IPS-20b (cell line): ENCODE results near the gene IKBKG.
A peak's percentile ranks its signal among the peaks of the same experiment; 100 is the strongest.
"Not testable (repeated sequence)": the region's sequence is repeated elsewhere in the genome, so short reads cannot be mapped to it uniquely, and the experiment has no call there.

ENCODE experiments used
- H3K27ac ChIP-seq: one replicate; pipeline ENCODE4 v1.5.1; 2013; ENCODE audit warnings: low read length
- H3K27me3 ChIP-seq: 2 replicates; pipeline ENCODE4 v1.6.1; 2013; ENCODE audit warnings: mild to moderate bottlenecking, low read length, inconsistent platforms; ENCODE audit not compliant: insufficient read depth
- H3K36me3 ChIP-seq: 2 replicates; pipeline ENCODE4 v1.6.1; 2013; ENCODE audit warnings: low read depth, mild to moderate bottlenecking, inconsistent platforms, low read length, moderate library complexity; ENCODE audit not compliant: insufficient read depth
- H3K4me1 ChIP-seq: 2 replicates; pipeline ENCODE4 v1.6.1; 2013; ENCODE audit warnings: mild to moderate bottlenecking, control low read depth, inconsistent platforms, low read length, moderate library complexity; ENCODE audit not compliant: insufficient read depth
- H3K4me3 ChIP-seq: 2 replicates; pipeline ENCODE4 v1.5.1; 2013; ENCODE audit warnings: mild to moderate bottlenecking, low read length, inconsistent platforms
- H3K9ac ChIP-seq: 2 replicates; pipeline ENCODE4 v1.6.1; 2013; ENCODE audit warnings: low read depth, mild to moderate bottlenecking, inconsistent platforms, low read length, moderate library complexity
- H3K9me3 ChIP-seq: 2 replicates; pipeline ENCODE4 v1.6.1; 2013; ENCODE audit warnings: mild to moderate bottlenecking, low read depth, low read length, inconsistent platforms; ENCODE audit not compliant: insufficient read depth

IKBKG gene

DNA sequence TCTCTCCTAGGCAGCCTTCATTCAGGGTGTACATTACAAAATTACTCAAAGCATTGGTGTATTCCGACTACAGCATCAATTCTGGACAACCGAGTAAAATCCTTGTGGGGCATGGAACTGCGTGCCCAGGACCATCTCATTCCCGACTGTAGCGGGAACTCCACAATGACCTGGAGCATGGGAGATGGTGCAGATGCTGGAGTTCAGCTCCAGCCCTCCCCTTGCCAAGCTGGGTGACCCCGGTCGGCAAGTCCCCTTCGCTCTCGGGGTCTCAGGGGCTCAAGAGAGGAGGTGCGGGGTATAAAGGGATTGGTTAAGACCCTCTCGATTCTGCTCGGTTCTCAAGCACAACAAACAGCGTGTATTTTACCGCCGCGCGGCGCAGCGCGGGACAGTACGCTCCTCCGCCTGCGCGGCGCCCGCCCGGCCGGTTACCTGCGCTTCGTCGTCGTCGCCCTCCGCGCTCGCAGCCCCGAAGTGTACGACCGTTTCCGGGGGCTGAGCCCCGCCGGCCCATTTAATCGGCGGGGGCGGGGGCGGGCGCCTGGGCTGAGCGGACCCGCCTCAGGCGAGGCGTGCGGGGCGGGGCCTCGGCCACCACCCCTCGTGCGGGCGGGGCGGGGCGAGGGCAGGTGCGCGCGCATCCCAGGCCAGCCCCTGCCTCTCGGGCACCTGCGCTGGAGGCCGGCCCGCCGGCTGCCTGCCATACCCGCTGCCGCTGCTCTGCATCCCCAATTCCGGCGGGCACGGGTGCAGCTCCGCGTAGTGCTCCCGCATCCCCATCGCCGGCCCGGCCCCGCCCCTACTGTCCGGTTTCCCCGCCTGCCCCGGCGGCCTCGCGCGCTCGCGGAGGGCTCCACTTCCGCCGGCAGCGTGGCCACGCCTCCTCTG lies 821 bp upstream of the IKBKG start, which contains the start of gene G6PD:
Gene G6PD, minus strand, starts transcription at position 493 of the 891 bp plus-strand sequence. CDS start 691 bp downstream, outside the sequence.
- Histone ChIP-seq H3K36me3 (peaks cover 24% of the 10 kb centered on the region; the same call in 1 of the 2 replicates), H3K9ac (peak within 1 kb of the TSS; percentile 91; the same call in 1 of the 2 replicates), H3K9me3 (no peaks in the 10 kb centered on the region), H3K27ac (no peak within 1 kb of the TSS), H3K4me1 (no peaks in the 10 kb centered on the region), H3K27me3 (no peaks in the 10 kb centered on the region), H3K4me3 (peak within 1 kb of the TSS; percentile 96)

DNA sequence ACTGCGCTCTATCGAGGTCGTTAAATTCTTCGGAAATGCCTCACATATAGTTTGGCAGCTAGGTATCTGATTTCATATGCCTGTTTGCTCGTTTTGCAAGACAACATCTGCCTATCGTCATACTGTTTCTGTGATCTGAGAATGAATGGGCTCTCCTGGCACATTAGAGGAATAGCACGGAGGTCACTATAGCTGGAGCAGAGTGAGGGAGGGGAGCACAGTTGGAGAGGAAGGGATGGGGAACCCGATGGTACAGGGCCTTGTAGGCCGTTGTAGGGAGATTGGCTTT lies 552 bp downstream of the IKBKG start:
- Histone ChIP-seq H3K36me3 (peaks cover 15% of the 10 kb centered on the region; the same call in 1 of the 2 replicates), H3K9me3 (no peaks in the 10 kb centered on the region), H3K9ac (peak overlapping the region; percentile 91), H3K27me3 (no peaks in the 10 kb centered on the region), H3K4me3 (peak overlapping the region; percentile 96), H3K27ac (no peak overlapping the region), H3K4me1 (no peaks in the 10 kb centered on the region)

GRCh38 chrX:154549766-154550165 lies 2.3 kb downstream of the IKBKG start:
- no peak overlapping the region for H3K27ac ChIP-seq
- peaks cover 10% of the 10 kb centered on the region; the same call in 1 of the 2 replicates for H3K36me3 ChIP-seq
- H3K4me1 ChIP-seq = no peaks in the 10 kb centered on the region
- no peak overlapping the region for H3K9ac ChIP-seq
- no peaks in the 10 kb centered on the region for H3K27me3 ChIP-seq
- H3K9me3 ChIP-seq = no peaks in the 10 kb centered on the region
- no peak overlapping the region for H3K4me3 ChIP-seq

- H3K27ac ChIP-seq, H3K27me3 ChIP-seq, H3K36me3 ChIP-seq, H3K4me1 ChIP-seq, H3K9me3 ChIP-seq, H3K4me3 ChIP-seq, H3K9ac ChIP-seq: not testable (repeated sequence)
Observed at GRCh38 chrX:154552112-154552806, 4.8 kb downstream of the IKBKG start.

DNA sequence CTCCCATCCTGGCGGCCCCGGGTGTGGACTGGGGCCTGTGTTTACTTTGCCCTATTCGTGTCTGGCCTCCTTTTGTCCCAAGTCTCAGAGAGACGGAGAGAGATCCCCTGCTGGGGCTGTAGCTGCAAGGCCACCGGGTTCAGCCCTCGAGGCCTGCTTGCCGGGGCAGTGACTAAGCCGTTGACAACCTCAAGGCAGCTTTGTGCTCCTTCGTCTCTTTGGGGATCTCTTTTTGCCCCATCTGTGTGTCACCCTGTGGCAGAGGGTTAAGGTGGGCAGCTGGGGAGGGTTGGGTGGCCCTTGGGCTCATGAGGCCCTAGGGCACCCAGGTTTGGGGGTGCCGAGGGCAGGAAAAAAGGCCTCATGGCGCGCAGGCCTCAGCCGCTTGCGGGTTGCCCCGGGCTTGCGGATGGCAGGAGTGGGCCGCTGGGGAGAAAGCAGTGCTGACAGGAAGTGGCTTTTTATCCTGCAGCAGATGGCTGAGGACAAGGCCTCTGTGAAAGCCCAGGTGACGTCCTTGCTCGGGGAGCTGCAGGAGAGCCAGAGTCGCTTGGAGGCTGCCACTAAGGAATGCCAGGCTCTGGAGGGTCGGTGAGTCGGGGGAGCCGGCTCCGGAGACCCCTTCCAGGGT lies 10.8 kb downstream of the IKBKG start:
- H3K27ac ChIP-seq, H3K27me3 ChIP-seq, H3K4me1 ChIP-seq, H3K9me3 ChIP-seq, H3K4me3 ChIP-seq, H3K36me3 ChIP-seq, H3K9ac ChIP-seq: not testable (repeated sequence)

GRCh38 chrX:154558896-154559295 lies 11.5 kb downstream of the IKBKG start:
- not testable (repeated sequence) for H3K36me3 ChIP-seq, H3K27ac ChIP-seq, H3K4me3 ChIP-seq, H3K9ac ChIP-seq, H3K27me3 ChIP-seq, H3K4me1 ChIP-seq, H3K9me3 ChIP-seq

DNA sequence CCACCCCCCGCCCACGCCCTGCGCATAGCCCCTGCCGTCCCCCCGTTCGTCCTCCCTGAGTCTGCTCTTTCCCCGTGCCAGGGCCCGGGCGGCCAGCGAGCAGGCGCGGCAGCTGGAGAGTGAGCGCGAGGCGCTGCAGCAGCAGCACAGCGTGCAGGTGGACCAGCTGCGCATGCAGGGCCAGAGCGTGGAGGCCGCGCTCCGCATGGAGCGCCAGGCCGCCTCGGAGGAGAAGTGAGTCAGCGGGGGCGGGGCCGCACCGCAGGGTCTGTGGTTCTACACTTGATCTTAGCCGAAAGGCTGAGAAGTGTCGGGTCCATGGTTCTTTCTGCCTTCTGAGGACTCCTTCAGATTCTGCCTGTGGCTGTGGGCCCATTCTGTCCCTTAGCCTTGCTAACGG lies 12.9 kb downstream of the IKBKG start:
- H3K36me3 ChIP-seq, H3K27me3 ChIP-seq: not testable (repeated sequence)

DNA sequence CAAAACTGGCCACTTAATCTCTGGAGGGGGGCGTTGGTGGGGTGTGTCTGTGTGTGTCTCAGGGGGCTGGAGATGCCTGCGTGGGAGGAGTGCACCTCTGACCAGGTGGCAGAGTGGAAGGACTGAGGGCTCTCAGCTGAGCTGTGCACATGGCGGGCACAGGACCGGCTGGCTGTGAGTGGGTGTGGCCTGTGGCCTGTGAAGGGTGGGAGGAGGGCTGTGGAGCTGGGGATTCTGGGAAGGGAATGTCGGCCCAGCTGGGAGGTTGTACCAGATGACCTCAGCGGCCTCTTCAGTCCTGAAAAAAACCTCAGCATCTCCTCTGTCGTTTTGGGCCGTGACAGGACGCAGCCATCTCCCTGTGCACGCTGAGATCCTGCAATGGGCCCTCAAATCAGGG lies 14.9 kb downstream of the IKBKG start:
- not testable (repeated sequence) for H3K9ac ChIP-seq, H3K4me1 ChIP-seq, H3K4me3 ChIP-seq, H3K9me3 ChIP-seq, H3K27me3 ChIP-seq, H3K36me3 ChIP-seq, H3K27ac ChIP-seq

More for the DNA sequence above, 12.9 kb downstream of the IKBKG start:
- not testable (repeated sequence) for H3K4me1 ChIP-seq, H3K4me3 ChIP-seq, H3K9ac ChIP-seq, H3K9me3 ChIP-seq, H3K27ac ChIP-seq

- H3K36me3 ChIP-seq, H3K9me3 ChIP-seq, H3K27ac ChIP-seq, H3K27me3 ChIP-seq, H3K4me1 ChIP-seq, H3K9ac ChIP-seq, H3K4me3 ChIP-seq: not testable (repeated sequence)
Observed at GRCh38 chrX:154570361-154570760, 22.9 kb downstream of the IKBKG start.

- H3K9ac ChIP-seq, H3K4me3 ChIP-seq, H3K9me3 ChIP-seq, H3K36me3 ChIP-seq, H3K27me3 ChIP-seq, H3K27ac ChIP-seq, H3K4me1 ChIP-seq: not testable (repeated sequence)
Observed at GRCh38 chrX:154573061-154573460, 25.6 kb downstream of the IKBKG start.

DNA sequence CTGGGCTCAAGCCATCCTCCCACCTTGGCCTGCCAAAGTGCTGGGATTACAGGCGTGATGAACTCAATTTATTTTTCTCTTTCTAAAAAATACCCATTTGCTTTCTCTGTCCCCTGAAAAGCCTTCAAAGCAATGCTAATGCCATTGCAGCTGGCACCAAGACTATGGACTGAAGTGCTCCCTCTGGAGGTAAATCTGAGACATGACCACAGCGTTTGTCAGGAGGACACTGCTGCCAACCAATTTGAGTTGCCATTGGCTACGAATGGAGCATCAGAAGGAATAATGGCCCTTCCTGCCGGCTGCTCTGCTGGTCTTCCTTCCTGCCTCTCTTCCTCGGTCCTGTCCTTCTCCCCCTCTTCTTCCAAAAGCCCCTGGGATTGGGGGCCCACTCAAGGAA lies 27.7 kb downstream of the IKBKG start:
- H3K4me1 ChIP-seq, H3K9ac ChIP-seq, H3K27ac ChIP-seq, H3K36me3 ChIP-seq, H3K9me3 ChIP-seq, H3K27me3 ChIP-seq, H3K4me3 ChIP-seq: not testable (repeated sequence)

GRCh38 chrX:154582994-154583393 lies 35.6 kb downstream of the IKBKG start:
- H3K4me1 ChIP-seq = not testable (repeated sequence)

More at GRCh38 chrX:154582994-154583393, 35.6 kb downstream of the IKBKG start:
- not testable (repeated sequence) for H3K36me3 ChIP-seq, H3K9ac ChIP-seq, H3K9me3 ChIP-seq, H3K4me3 ChIP-seq, H3K27me3 ChIP-seq, H3K27ac ChIP-seq
